ENCODE data around the gene MEGF11.

- no peak for TF ChIP-seq CTCF (IDR thresholded peaks at IDR 0.05)
- no peak for TF ChIP-seq POLR2A (IDR thresholded peaks at IDR 0.05)
Observed at GRCh38 chr15:66231394-66232266, 21.9 kb downstream of the MEGF11 start.
